H1 (cell line): ENCODE results near the gene YPEL4. TPM values are rescaled to one million over a fixed set of nuclear protein-coding genes. Genes with fewer than 3 reads are reported as not detected.

Experiments
- CTCF ChIA-PET: fragments of 300-600 bp; sonication (Branson Sonifier 250); formaldehyde crosslinking; loops from one replicate; lab custom pipeline; 2021; ENCODE audit not compliant: partially characterized antibody; lab: Charles Lee
- POLR2A ChIA-PET: fragments of 300-600 bp; sonication (Branson Sonifier 250); formaldehyde crosslinking; loops from one replicate; lab custom pipeline; 2021; ENCODE audit warnings: inconsistent platforms; ENCODE audit not compliant: partially characterized antibody; lab: Charles Lee
- DNase-seq, 2 experiments: peaks; one replicate each; pipeline versions ENCODE4 v3.0.0 to v3.0.0-alpha.2; 2010 to 2022; ENCODE audit warnings: low spot score in 2 of 2, low read depth in 1 of 2, mixed read lengths in 1 of 2
- FAIRE-seq: peaks from 2 replicates; lab custom pipeline; 2011; peaks lifted over from hg19 to GRCh38; lab: Jason Lieb, UNC
- H2AFZ ChIP-seq: 2 replicates; pipeline ENCODE4 v1.8.1; 2012; ENCODE audit warnings: low read length, inconsistent platforms
- H2AK5ac ChIP-seq: 2 replicates; pipeline ENCODE4 v1.6.1; 2013; ENCODE audit warnings: low read depth, low read length
- H2BK120ac ChIP-seq: replicated peaks from 2 replicates; pipeline ENCODE3; 2013; ENCODE audit warnings: low read depth, low read length, inconsistent platforms
- H2BK12ac ChIP-seq: 2 replicates; pipeline ENCODE4 v1.6.1; 2013; ENCODE audit warnings: low read depth, low read length
- H2BK15ac ChIP-seq: 2 replicates; pipeline ENCODE4 v1.6.1; 2013; ENCODE audit warnings: low read length
- H2BK20ac ChIP-seq: 2 replicates; pipeline ENCODE4 v1.6.1; 2013; ENCODE audit warnings: low read length
- H2BK5ac ChIP-seq: 2 replicates; pipeline ENCODE4 v1.6.1; 2013; ENCODE audit warnings: low read depth, low read length
- H3K14ac ChIP-seq: 2 replicates; pipeline ENCODE4 v1.6.1; 2013; ENCODE audit warnings: inconsistent platforms; ENCODE audit not compliant: insufficient read length
- H3K18ac ChIP-seq: 2 replicates; pipeline ENCODE4 v1.6.1; 2013; ENCODE audit warnings: low read length; ENCODE audit errors: extremely low read depth
- H3K23ac ChIP-seq: 2 replicates; pipeline ENCODE4 v1.6.1; 2013; ENCODE audit warnings: inconsistent platforms; ENCODE audit not compliant: insufficient read length
- H3K23me2 ChIP-seq: 2 replicates; pipeline ENCODE4 v1.6.1; 2013; ENCODE audit warnings: low read depth, low read length
- H3K27ac ChIP-seq: 2 replicates; pipeline ENCODE4 v1.6.1; 2011; ENCODE audit warnings: low read depth, low read length, inconsistent platforms
- H3K27me3 ChIP-seq, 4 experiments: replicated peaks in 1 of 4; 1 replicate in 1 of 4; 2 replicates in 3 of 4; pipeline versions ENCODE4 v1.6.1 to v1.8.1; 2011 to 2013; ENCODE audit warnings: low read length in 3 of 4, mild to moderate bottlenecking in 3 of 4, inconsistent platforms in 2 of 4, mixed read lengths in 2 of 4, moderate library complexity in 1 of 4; ENCODE audit not compliant: control insufficient read depth in 3 of 4, insufficient read depth in 3 of 4; ENCODE audit errors: extremely low read depth in 1 of 4
- H3K36me3 ChIP-seq, 4 experiments: 2 replicates each; pipeline versions ENCODE4 v1.6.1 to v1.8.1; 2011 to 2013; ENCODE audit warnings: mild to moderate bottlenecking in 4 of 4, low read length in 3 of 4, moderate library complexity in 2 of 4, control low read depth in 1 of 4, inconsistent platforms in 1 of 4; ENCODE audit not compliant: insufficient read depth in 4 of 4, control insufficient read depth in 2 of 4
- H3K4ac ChIP-seq: replicated peaks from 2 replicates; pipeline ENCODE3; 2013; ENCODE audit warnings: low read length, low read depth, mixed read lengths, inconsistent platforms; ENCODE audit not compliant: insufficient read length
- H3K4me1 ChIP-seq, 4 experiments: replicated peaks in 1 of 4; 1 replicate in 1 of 4; 2 replicates in 3 of 4; pipeline versions ENCODE4 v1.6.1 to v1.8.1; 2011 to 2013; ENCODE audit warnings: low read length in 3 of 4, inconsistent platforms in 2 of 4, mixed read lengths in 1 of 4; ENCODE audit not compliant: insufficient read depth in 4 of 4, control insufficient read depth in 3 of 4
- H3K4me2 ChIP-seq, 2 experiments: 2 replicates each; pipeline versions ENCODE4 v1.6.1 to v1.8.1; 2011 to 2013; ENCODE audit warnings: low read depth in 2 of 2, low read length in 2 of 2, control low read depth in 1 of 2, inconsistent platforms in 1 of 2, mild to moderate bottlenecking in 1 of 2; ENCODE audit not compliant: insufficient read depth in 1 of 2
- H3K4me3 ChIP-seq, 4 experiments: fragments of 200-600, 300-600 bp in 1 of 4; sonication (generic), shearing (Covaris generic), sonication (Bioruptor Twin) in 1 of 4; 2 replicates each; pipeline versions ENCODE4 v1.5.1 to v1.8.1; 2011 to 2016; ENCODE audit warnings: low read length in 4 of 4, low read depth in 3 of 4, control low read depth in 2 of 4, inconsistent platforms in 2 of 4, mild to moderate bottlenecking in 2 of 4, mixed read lengths in 1 of 4, moderate library complexity in 1 of 4; ENCODE audit not compliant: insufficient read depth in 2 of 4; ENCODE audit errors: extremely low read depth in 1 of 4
- H3K56ac ChIP-seq: replicated peaks from 2 replicates; pipeline ENCODE3; 2013; ENCODE audit warnings: low read depth, mild to moderate bottlenecking, mixed read lengths, low read length, inconsistent platforms; ENCODE audit not compliant: insufficient read length
- H3K79me1 ChIP-seq: 2 replicates; pipeline ENCODE4 v1.6.1; 2013; ENCODE audit warnings: low read depth, low read length, control low read depth
- H3K79me2 ChIP-seq, 2 experiments: 2 replicates each; pipeline versions ENCODE4 v1.6.1 to v1.8.1; 2012 to 2013; ENCODE audit warnings: low read length in 2 of 2, mild to moderate bottlenecking in 2 of 2, inconsistent platforms in 1 of 2; ENCODE audit not compliant: insufficient read depth in 2 of 2, control insufficient read depth in 1 of 2
- H3K9ac ChIP-seq, 4 experiments: replicated peaks in 1 of 4; 1 replicate in 1 of 4; 2 replicates in 3 of 4; pipeline versions ENCODE4 v1.6.1 to v1.8.1; 2011 to 2013; ENCODE audit warnings: low read depth in 3 of 4, low read length in 3 of 4, control low read depth in 2 of 4, mild to moderate bottlenecking in 2 of 4, moderate library complexity in 2 of 4, inconsistent platforms in 1 of 4; ENCODE audit errors: extremely low read depth in 1 of 4
- H3K9me3 ChIP-seq, 2 experiments: 2 replicates each; pipeline versions ENCODE4 v1.6.1 to v1.8.1; 2012 to 2013; ENCODE audit warnings: mild to moderate bottlenecking in 2 of 2, moderate library complexity in 2 of 2, control low read depth in 1 of 2, inconsistent platforms in 1 of 2, low read depth in 1 of 2, low read length in 1 of 2, mixed read lengths in 1 of 2; ENCODE audit not compliant: insufficient read depth in 2 of 2
- H4K20me1 ChIP-seq, 2 experiments: replicated peaks in 1 of 2; 2 replicates each; pipeline versions ENCODE3 to v1.8.1; 2011 to 2013; ENCODE audit warnings: inconsistent platforms in 2 of 2, low read length in 2 of 2, mild to moderate bottlenecking in 1 of 2; ENCODE audit not compliant: insufficient read depth in 2 of 2, control insufficient read depth in 1 of 2
- H4K5ac ChIP-seq: 2 replicates; pipeline ENCODE4 v1.6.1; 2013; ENCODE audit warnings: low read length, low read depth, mixed read lengths, inconsistent platforms; ENCODE audit not compliant: insufficient read length
- H4K8ac ChIP-seq: 2 replicates; pipeline ENCODE4 v1.8.0; 2013; ENCODE audit warnings: mild to moderate bottlenecking, moderate library complexity, low read length, inconsistent platforms; ENCODE audit not compliant: insufficient read depth; ENCODE audit errors: extremely low read depth
- H4K91ac ChIP-seq: replicated peaks from 2 replicates; pipeline ENCODE3; 2013; ENCODE audit warnings: low read length, mixed read lengths, inconsistent platforms; ENCODE audit not compliant: insufficient read length
- ATF3 ChIP-seq: IDR thresholded peaks from 2 replicates; pipeline ENCODE4 v1.6.1; 2011; ENCODE audit warnings: low read depth, mild to moderate bottlenecking, low read length; ENCODE audit not compliant: insufficient read depth
- BRCA1 ChIP-seq: IDR thresholded peaks from 2 replicates; pipeline ENCODE4 v1.6.1; 2012; ENCODE audit warnings: low read depth, low read length, improper control_type of control experiment
- CBX8 ChIP-seq: fragments of 300-800, 300-1000 bp; sonication (generic); IDR thresholded peaks from 2 replicates; pipeline ENCODE4 v1.7.1; 2016; ENCODE audit warnings: low read depth, low read length, borderline replicate concordance
- E2F6 ChIP-seq: IDR thresholded peaks from 2 replicates; pipeline ENCODE4 v1.6.1; 2012; ENCODE audit warnings: inconsistent platforms
- GABPA ChIP-seq: IDR thresholded peaks from 2 replicates; pipeline ENCODE4 v1.6.1; 2011; ENCODE audit warnings: mild to moderate bottlenecking, low read length, moderate library complexity, borderline replicate concordance; ENCODE audit not compliant: insufficient read depth
- JUND ChIP-seq: IDR thresholded peaks from 2 replicates; pipeline ENCODE4 v1.6.1; 2011; ENCODE audit warnings: mild to moderate bottlenecking, improper control_type of control experiment, low read length
- NRF1 ChIP-seq: IDR thresholded peaks from 2 replicates; pipeline ENCODE4 v1.6.1; 2011; ENCODE audit warnings: mild to moderate bottlenecking, low read depth, low read length, improper control_type of control experiment
- POLR2A ChIP-seq, 2 experiments: IDR thresholded peaks; 1 replicate in 1 of 2; 2 replicates in 1 of 2; pipeline ENCODE4 v1.6.1; 2011; ENCODE audit warnings: low read depth in 2 of 2, low read length in 2 of 2, mild to moderate bottlenecking in 2 of 2; ENCODE audit errors: control extremely low read depth in 1 of 2
- POLR2AphosphoS5 ChIP-seq: IDR thresholded peaks from 2 replicates; pipeline ENCODE4 v1.6.1; 2011; ENCODE audit warnings: low read depth, low read length
- SP1 ChIP-seq: IDR thresholded peaks from 2 replicates; pipeline ENCODE4 v1.6.1; 2011; ENCODE audit warnings: low read depth, low read length
- SUZ12 ChIP-seq: fragments of 200-600 bp; sonication (generic); IDR thresholded peaks from 2 replicates; pipeline ENCODE4 v1.6.1; 2012; ENCODE audit warnings: mild to moderate bottlenecking, inconsistent platforms, low read length, moderate library complexity, mixed read lengths
- WGBS, 2 experiments: shearing (Covaris generic) in 1 of 2; methylation state at CpG; one replicate each; pipeline versions ENCODE4 v1.1.6 to v1.1.7; 2013 to 2015; ENCODE audit warnings: low lambda C conversion rate in 2 of 2, mixed read lengths in 2 of 2, inconsistent platforms in 1 of 2, low coverage in 1 of 2, missing lambda C conversion rate in 1 of 2; ENCODE audit not compliant: insufficient replicate concordance in 2 of 2, insufficient coverage in 1 of 2, insufficient read length in 1 of 2; ENCODE audit errors: extremely low coverage in 1 of 2, missing lambda C conversion rate in 1 of 2; 5-methylcytosine and 5-hydroxymethylcytosine counted together
- polyA plus RNA-seq, 7 experiments: library from polyadenylated mRNA; depleted of rRNA in 3 of 7; stranded (reverse) in 5 of 7; unstranded in 2 of 7; fragments of >200 nt in 5 of 7; fragments of 200-250 nt in 2 of 7; gene quantifications; 1 replicate in 5 of 7; 2 replicates in 1 of 7; 4 replicates in 1 of 7; pipeline versions ENCODE4 v1.2.1 to v1.2.3, GENCODE V29; 2011 to 2013; ENCODE audit warnings: missing spikeins in 2 of 7, mixed read lengths in 2 of 7
- total RNA-seq: library from RNA; stranded (reverse); fragmentation: NEBNext Ultra II Directional; extraction: Animal tissue kit (Norgen Biotek cat#: 25700); gene quantifications from 2 replicates; pipeline ENCODE4 v1.2.1, GENCODE V29; 2021

YPEL4 gene
- total and polyA plus RNA-seq, 2 of the 8 experiments (the other 6 are each of a cell fraction or from before 2014, with no cell fraction given) = 0.13 to 0.38 TPM

GRCh38 chr11:57651408-57651807 lies 1.7 kb upstream of the YPEL4 start:
- ChIA-PET CTCF (interaction anchor here (0.6 to 2.8 kb wide), 6 partner anchors 11 to 193 kb away, joined by 3 to 20 read pairs (median 4); partner anchors contain the start of gene UBE2L6), POLR2A (interaction anchor here (0.6 to 29.6 kb wide), 20 partner anchors 2 to 860 kb away, joined by 3 to 1546 read pairs (median 3); partner anchors contain the start of genes CLP1, SELENOH, SERPING1 and SLC43A1)
- peaks cover 0 to 4% (median 1%) of the 10 kb centered on the region in 4 experiments; a peak in 5 of 7 replicates for H3K27me3 ChIP-seq
- H2BK15ac ChIP-seq = no peak overlapping the region
- H2BK5ac ChIP-seq = no peak overlapping the region
- H4K8ac ChIP-seq = no peak overlapping the region
- DNase-seq (no peak), FAIRE-seq (no peak)
- no peak overlapping the region for H2AK5ac ChIP-seq
- H3K79me1 ChIP-seq = no peaks in the 10 kb centered on the region
- no peaks in the 10 kb centered on the region for H3K79me2 ChIP-seq
- H3K9me3 ChIP-seq = no peaks in the 10 kb centered on the region
- no peak overlapping the region for H3K14ac ChIP-seq
- no peak overlapping the region for H2BK12ac ChIP-seq
- H2BK120ac ChIP-seq = no peak overlapping the region
- no peaks in the 10 kb centered on the region for H3K36me3 ChIP-seq
- TF ChIP-seq GABPA = no peak
- TF ChIP-seq BRCA1 = no peak
- TF ChIP-seq E2F6 = no peak
- TF ChIP-seq SP1 = no peak
- TF ChIP-seq SUZ12 = no peak
- no peak for TF ChIP-seq CBX8
- TF ChIP-seq NRF1 = no peak
- no peak for TF ChIP-seq ATF3
- TF ChIP-seq POLR2AphosphoS5 = peak; percentile 83
- TF ChIP-seq POLR2A (IDR thresholded peaks at IDR 0.05; ENCODE audit: control extremely low read depth in 1 of 2, low read depth in 2 of 2, low read length in 2 of 2) = peak in 1 of 2 experiments; percentile 79; a peak in 2 of 3 replicates
- TF ChIP-seq JUND = no peak
- no peak overlapping the region for H3K9ac ChIP-seq
- no peak overlapping the region for H3K18ac ChIP-seq
- H3K56ac ChIP-seq = no peak overlapping the region
- no peak overlapping the region for H4K5ac ChIP-seq
- no peak overlapping the region for H3K4me2 ChIP-seq
- no peak overlapping the region for H3K4ac ChIP-seq
- H3K27ac ChIP-seq = no peak overlapping the region
- 86% methylated on average over 7 of the region's 7 CpGs; no CpG with 5 or more reads in 1 of the 2 experiments for WGBS, 2 experiments
- H4K91ac ChIP-seq = no peak overlapping the region
- peaks cover 5 to 10% of the 10 kb centered on the region in 2 experiments for H4K20me1 ChIP-seq
- peaks cover 16 to 36% (median 27%) of the 10 kb centered on the region in 4 experiments for H3K4me1 ChIP-seq
- peaks cover 28% of the 10 kb centered on the region for H3K23me2 ChIP-seq
- H2AFZ ChIP-seq = no peak overlapping the region
- H3K4me3 ChIP-seq = no peak overlapping the region
- no peak overlapping the region for H3K23ac ChIP-seq
- H2BK20ac ChIP-seq = no peak overlapping the region
